ENCODE data around the gene KLF7.

GRCh38 chr2:207206011-207206410, 40.3 kb upstream of the KLF7 start:
- TF ChIP-seq CTCF (conservative IDR thresholded peaks at IDR 0.05; ENCODE audit: low read depth, low read length): no peak
- no peak for TF ChIP-seq EZH2 (IDR thresholded peaks at IDR 0.05; ENCODE audit: low read length, unreplicated experiment)
- no peak for TF ChIP-seq EZH2phosphoT487 (IDR thresholded peaks at IDR 0.05; ENCODE audit: borderline replicate concordance, low read length)

All from PC-3 (cell line).